H1 (cell line): ENCODE results near the gene NEURL1. TPM values are rescaled to one million over a fixed set of nuclear protein-coding genes. Genes with fewer than 3 reads are reported as not detected.

ENCODE experiments used
- CEBPB ChIP-seq: IDR thresholded peaks from 2 replicates; pipeline ENCODE4 v1.6.1; 2012; ENCODE audit warnings: low read depth, low read length
- HDAC2 ChIP-seq, 2 experiments: fragments of 300-600 bp in 1 of 2; sonication (generic) in 1 of 2; IDR thresholded peaks; 2 replicates each; pipeline ENCODE4 v1.6.1; 2011 to 2012; ENCODE audit warnings: low read depth in 2 of 2, low read length in 2 of 2, mild to moderate bottlenecking in 2 of 2, moderate library complexity in 2 of 2, borderline replicate concordance in 1 of 2, inconsistent platforms in 1 of 2
- KDM5A ChIP-seq: fragments of 200-600 bp; IDR thresholded peaks from 2 replicates; pipeline ENCODE4 v1.7.1; 2012; ENCODE audit warnings: mild to moderate bottlenecking, low read length, inconsistent platforms, mixed read lengths
- SAP30 ChIP-seq: fragments of 300-600 bp; sonication (generic); IDR thresholded peaks from 2 replicates; pipeline ENCODE4 v1.7.1; 2012; ENCODE audit warnings: low read length, moderate library complexity, mild to moderate bottlenecking, inconsistent platforms; ENCODE audit not compliant: insufficient read depth, insufficient replicate concordance
- SIRT6 ChIP-seq: IDR thresholded peaks from one replicate; pipeline ENCODE4 v1.7.1; 2012; ENCODE audit warnings: low read length, inconsistent platforms
- polyA plus RNA-seq, 7 experiments: library from polyadenylated mRNA; depleted of rRNA in 3 of 7; stranded (reverse) in 5 of 7; unstranded in 2 of 7; fragments of >200 nt in 5 of 7; fragments of 200-250 nt in 2 of 7; gene quantifications; 1 replicate in 5 of 7; 2 replicates in 1 of 7; 4 replicates in 1 of 7; pipeline versions ENCODE4 v1.2.1 to v1.2.3, GENCODE V29; 2011 to 2013; ENCODE audit warnings: missing spikeins in 2 of 7, mixed read lengths in 2 of 7
- total RNA-seq: library from RNA; stranded (reverse); fragmentation: NEBNext Ultra II Directional; extraction: Animal tissue kit (Norgen Biotek cat#: 25700); gene quantifications from 2 replicates; pipeline ENCODE4 v1.2.1, GENCODE V29; 2021

Gene NEURL1
- total and polyA plus RNA-seq, 2 of the 8 experiments (the other 6 are each of a cell fraction or from before 2014, with no cell fraction given), result 0.54 to 0.58 TPM

GRCh38 chr10:103603382-103603781, 109.9 kb downstream of the NEURL1 start (continued):
- TF ChIP-seq SAP30 (no peak), SIRT6 (no peak), CEBPB (no peak), HDAC2 (IDR thresholded peaks at IDR 0.05; ENCODE audit: borderline replicate concordance in 1 of 2, low read depth in 2 of 2, low read length in 2 of 2) (no peak), KDM5A (no peak)
